DMS153 treated with DMSO at 0.1 percent for 48 hours (cell line): ENCODE measurements around the gene ATP6V1B1.
"Not testable (repeated sequence)": the region's sequence is repeated elsewhere in the genome, so short reads cannot be mapped to it uniquely, and the experiment has no call there.

Experiments used
- DNase-seq: peaks from one replicate; lab custom pipeline; 2025; ENCODE audit not compliant: unreplicated experiment; lab: John Stamatoyannopoulos, UW

Gene ATP6V1B1

GRCh38 chr2:71005271-71006202 is 69.8 kb downstream of the ATP6V1B1 start:
- DNase-seq: no peak

- no peak for DNase-seq
These were observed 70.6 kb downstream of the ATP6V1B1 start for GRCh38 chr2:71006323-71006722.

GRCh38 chr2:71006955-71007799 is 71.5 kb downstream of the ATP6V1B1 start:
- no peak for DNase-seq

GRCh38 chr2:71008342-71008741 is 72.6 kb downstream of the ATP6V1B1 start:
- no peak for DNase-seq

GRCh38 chr2:71011786-71012185 is 76.1 kb downstream of the ATP6V1B1 start:
- not testable (repeated sequence) for DNase-seq
